DND-41 (cell line): ENCODE results near the gene DNMBP.

Experiments used
- ATAC-seq: fragments of 200-7000 bp; cut with Tn5 transposase; 3 replicates; pipeline ENCODE4 v1.9.1; 2021; ENCODE audit warnings: low read depth; ENCODE audit not compliant: insufficient read depth
- DNase-seq: peaks from one replicate; pipeline ENCODE4 v3.0.0-alpha.2; 2020
- H2AFZ ChIP-seq: 2 replicates; pipeline ENCODE4 v1.6.0; 2012; ENCODE audit warnings: low read depth, low read length
- H3K27ac ChIP-seq: 2 replicates; pipeline ENCODE4 v1.5.1; 2012; ENCODE audit warnings: low read length, inconsistent platforms
- H3K27me3 ChIP-seq: fragments of 200-600 bp; sonication (generic); 2 replicates; pipeline ENCODE4 v1.6.0; 2012; ENCODE audit warnings: low read length, mild to moderate bottlenecking, inconsistent platforms; ENCODE audit not compliant: insufficient read depth, poor library complexity
- H3K36me3 ChIP-seq: 2 replicates; pipeline ENCODE4 v1.5.1; 2012; ENCODE audit warnings: low read length, inconsistent platforms; ENCODE audit not compliant: insufficient read depth
- H3K4me1 ChIP-seq: 2 replicates; pipeline ENCODE4 v1.5.1; 2012; ENCODE audit warnings: mild to moderate bottlenecking, low read length; ENCODE audit not compliant: insufficient read depth
- H3K4me2 ChIP-seq: 2 replicates; pipeline ENCODE4 v1.6.0; 2012; ENCODE audit warnings: mild to moderate bottlenecking, moderate library complexity, low read length, inconsistent platforms; ENCODE audit not compliant: insufficient read depth
- H3K4me3 ChIP-seq, 2 experiments: fragments of 200-600 bp in 1 of 2; shearing (Covaris generic) in 1 of 2; 2 replicates each; pipeline ENCODE4 v1.5.1; 2012 to 2016; ENCODE audit warnings: inconsistent platforms in 2 of 2, low read length in 2 of 2, mild to moderate bottlenecking in 2 of 2, low read depth in 1 of 2, moderate library complexity in 1 of 2
- H3K79me2 ChIP-seq: 2 replicates; pipeline ENCODE4 v1.6.0; 2012; ENCODE audit warnings: low read length, inconsistent platforms; ENCODE audit not compliant: insufficient read depth
- H3K9ac ChIP-seq: 2 replicates; pipeline ENCODE4 v1.6.0; 2012; ENCODE audit warnings: low read depth, mild to moderate bottlenecking, inconsistent platforms, low read length, moderate library complexity
- H3K9me3 ChIP-seq: 2 replicates; pipeline ENCODE4 v1.5.1; 2012; ENCODE audit warnings: low read length, moderate library complexity, mild to moderate bottlenecking, inconsistent platforms; ENCODE audit not compliant: insufficient read depth, severe bottlenecking
- H4K20me1 ChIP-seq: 2 replicates; pipeline ENCODE4 v1.6.0; 2012; ENCODE audit warnings: low read length; ENCODE audit not compliant: insufficient read depth
- CTCF ChIP-seq: IDR thresholded peaks from 2 replicates; pipeline ENCODE4 v1.5.1; 2012; ENCODE audit warnings: borderline replicate concordance, low read length, moderate library complexity, mild to moderate bottlenecking; ENCODE audit not compliant: poor library complexity, severe bottlenecking; ENCODE audit errors: extremely low read depth
- EZH2 ChIP-seq: IDR thresholded peaks from 3 replicates; pipeline ENCODE4 v1.6.1; 2012; ENCODE audit warnings: borderline replicate concordance, low read depth, mild to moderate bottlenecking, moderate library complexity, low read length, inconsistent platforms; ENCODE audit not compliant: severe bottlenecking

DNMBP gene

DNA sequence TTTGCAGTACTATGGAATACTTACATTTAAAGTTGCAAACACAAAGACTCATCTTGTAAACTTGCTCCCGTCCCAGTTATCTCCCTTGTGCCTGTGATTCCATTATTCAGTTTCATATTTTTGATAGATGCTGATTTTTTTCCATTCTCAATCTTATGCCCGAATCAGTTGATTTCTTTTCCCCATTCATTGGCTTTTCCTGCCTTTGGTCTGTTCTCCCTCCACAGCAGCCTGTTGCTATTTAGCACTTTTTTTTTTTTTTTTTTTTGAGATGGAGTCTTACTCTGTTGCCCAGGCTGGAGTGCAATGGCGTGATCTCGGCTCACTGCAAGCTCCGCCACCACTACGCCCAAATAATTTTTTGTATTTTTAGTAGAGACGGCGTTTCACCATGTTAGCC lies 149.3 kb downstream of the DNMBP start:
- Histone ChIP-seq H3K9ac (no peak overlapping the region), H3K4me3 (no peak overlapping the region), H3K4me2 (no peak overlapping the region), H3K4me1 (no peaks in the 10 kb centered on the region), H4K20me1 (peaks cover 6% of the 10 kb centered on the region; the same call in 1 of the 2 replicates), H3K27ac (no peak overlapping the region), H2AFZ (no peak overlapping the region), H3K79me2 (no peaks in the 10 kb centered on the region), H3K9me3 (no peaks in the 10 kb centered on the region), H3K27me3 (peaks cover 35% of the 10 kb centered on the region), H3K36me3 (no peaks in the 10 kb centered on the region)
- no peak for TF ChIP-seq CTCF
- no peak for TF ChIP-seq EZH2
- no peak for ATAC-seq
- no peak for DNase-seq

- peak; percentile 66 for ATAC-seq
- peaks cover 35% of the 10 kb centered on the region for H3K27me3 ChIP-seq
Observed at GRCh38 chr10:99859585-99859984, 150.2 kb downstream of the DNMBP start.

GRCh38 chr10:99858849-99859248 lies 150.9 kb downstream of the DNMBP start:
- Histone ChIP-seq H3K27me3 (peaks cover 35% of the 10 kb centered on the region), H3K36me3 (no peaks in the 10 kb centered on the region), H4K20me1 (peaks cover 6% of the 10 kb centered on the region; the same call in 1 of the 2 replicates), H3K4me2 (no peak overlapping the region), H3K79me2 (no peaks in the 10 kb centered on the region), H3K9ac (no peak overlapping the region), H2AFZ (no peak overlapping the region), H3K27ac (no peak overlapping the region), H3K4me1 (no peaks in the 10 kb centered on the region), H3K9me3 (no peaks in the 10 kb centered on the region), H3K4me3 (no peak overlapping the region)
- ATAC-seq = no peak
- no peak for DNase-seq
- TF ChIP-seq EZH2 = no peak
- TF ChIP-seq CTCF = no peak

More at GRCh38 chr10:99859585-99859984, 150.2 kb downstream of the DNMBP start:
- no peak overlapping the region for H3K27ac ChIP-seq
- H3K4me3 ChIP-seq = no peak overlapping the region
- H3K9ac ChIP-seq = no peak overlapping the region
- no peak overlapping the region for H2AFZ ChIP-seq
- peak; percentile 36 for DNase-seq
- H3K4me2 ChIP-seq = no peak overlapping the region
- peaks cover 6% of the 10 kb centered on the region; the same call in 1 of the 2 replicates for H4K20me1 ChIP-seq
- H3K9me3 ChIP-seq = no peaks in the 10 kb centered on the region
- no peak for TF ChIP-seq EZH2
- TF ChIP-seq CTCF = peak; percentile 59
- H3K36me3 ChIP-seq = no peaks in the 10 kb centered on the region
- H3K4me1 ChIP-seq = no peaks in the 10 kb centered on the region
- no peaks in the 10 kb centered on the region for H3K79me2 ChIP-seq

- Histone ChIP-seq H3K36me3 (no peaks in the 10 kb centered on the region), H2AFZ (no peak overlapping the region), H4K20me1 (peaks cover 6% of the 10 kb centered on the region; the same call in 1 of the 2 replicates), H3K27me3 (peaks cover 23% of the 10 kb centered on the region), H3K27ac (no peak overlapping the region), H3K9ac (no peak overlapping the region), H3K79me2 (no peaks in the 10 kb centered on the region), H3K4me1 (no peaks in the 10 kb centered on the region), H3K4me3 (no peak overlapping the region), H3K4me2 (no peak overlapping the region), H3K9me3 (no peaks in the 10 kb centered on the region)
- no peak for TF ChIP-seq EZH2
- DNase-seq (no peak), ATAC-seq (no peak)
Observed at GRCh38 chr10:99855479-99856071, 154.2 kb downstream of the DNMBP start.
